Osteocyte (in vitro differentiated cells): ENCODE data around the gene SLC9A5. TPM values are rescaled to one million over a fixed set of nuclear protein-coding genes. Genes with fewer than 3 reads are reported as not detected.
A peak's percentile ranks its signal among the peaks of the same experiment; 100 is the strongest.

ENCODE experiments used
- DNase-seq: peaks from one replicate; pipeline ENCODE4 v3.0.0; 2021; ENCODE audit warnings: mixed read lengths; ENCODE audit not compliant: unreplicated experiment; ENCODE audit errors: extremely low spot score
- H3K27ac Mint-ChIP-seq: one replicate; pipeline ENCODE4 v1.8.0; 2021; ENCODE audit warnings: mild to moderate bottlenecking, mixed read lengths; ENCODE audit not compliant: unreplicated experiment
- H3K27me3 Mint-ChIP-seq: one replicate; pipeline ENCODE4 v1.8.0; 2021; ENCODE audit warnings: mixed read lengths; ENCODE audit not compliant: unreplicated experiment
- H3K36me3 Mint-ChIP-seq: one replicate; pipeline ENCODE4 v1.8.0; 2021; ENCODE audit warnings: mixed read lengths; ENCODE audit not compliant: unreplicated experiment
- H3K4me1 Mint-ChIP-seq: one replicate; pipeline ENCODE4 v1.8.0; 2021; ENCODE audit warnings: mixed read lengths; ENCODE audit not compliant: unreplicated experiment
- H3K4me3 Mint-ChIP-seq: one replicate; pipeline ENCODE4 v1.8.0; 2021; ENCODE audit warnings: mild to moderate bottlenecking, moderate library complexity, mixed read lengths; ENCODE audit not compliant: unreplicated experiment
- H3K9me3 Mint-ChIP-seq: one replicate; pipeline ENCODE4 v1.8.0; 2021; ENCODE audit warnings: mixed read lengths; ENCODE audit not compliant: unreplicated experiment
- microRNA-seq: library from miRNA; unstranded; fragments of <30 nt; microRNA quantifications from one replicate; pipeline ENCODE4 v1.1.0, GENCODE V29; 2020; ENCODE audit not compliant: unreplicated experiment
- total RNA-seq: library from RNA; stranded (reverse); gene quantifications from 2 replicates; pipeline ENCODE4 v1.2.1, GENCODE V29; 2021
- TF ChIP-seq, protein P1 (sequence below): fragments of 200-600 bp; sonication (generic); IDR thresholded peaks from 2 replicates; pipeline ENCODE4 v1.5.0; 2021; ENCODE audit warnings: antibody characterized with exemption, mild to moderate bottlenecking, moderate library complexity

SLC9A5 gene
- total RNA-seq, 1 donor from 2014 or later = 4.2 TPM

GRCh38 chr16:67312719-67313118, 63.9 kb downstream of the SLC9A5 start:
- Mint-ChIP-seq H3K36me3 (no peaks in the 10 kb centered on the region), H3K27me3 (no peaks in the 10 kb centered on the region), H3K4me3 (no peak overlapping the region), H3K9me3 (no peaks in the 10 kb centered on the region), H3K27ac (no peak overlapping the region), H3K4me1 (peaks cover 18% of the 10 kb centered on the region)
- TF ChIP-seq, protein P1, sequence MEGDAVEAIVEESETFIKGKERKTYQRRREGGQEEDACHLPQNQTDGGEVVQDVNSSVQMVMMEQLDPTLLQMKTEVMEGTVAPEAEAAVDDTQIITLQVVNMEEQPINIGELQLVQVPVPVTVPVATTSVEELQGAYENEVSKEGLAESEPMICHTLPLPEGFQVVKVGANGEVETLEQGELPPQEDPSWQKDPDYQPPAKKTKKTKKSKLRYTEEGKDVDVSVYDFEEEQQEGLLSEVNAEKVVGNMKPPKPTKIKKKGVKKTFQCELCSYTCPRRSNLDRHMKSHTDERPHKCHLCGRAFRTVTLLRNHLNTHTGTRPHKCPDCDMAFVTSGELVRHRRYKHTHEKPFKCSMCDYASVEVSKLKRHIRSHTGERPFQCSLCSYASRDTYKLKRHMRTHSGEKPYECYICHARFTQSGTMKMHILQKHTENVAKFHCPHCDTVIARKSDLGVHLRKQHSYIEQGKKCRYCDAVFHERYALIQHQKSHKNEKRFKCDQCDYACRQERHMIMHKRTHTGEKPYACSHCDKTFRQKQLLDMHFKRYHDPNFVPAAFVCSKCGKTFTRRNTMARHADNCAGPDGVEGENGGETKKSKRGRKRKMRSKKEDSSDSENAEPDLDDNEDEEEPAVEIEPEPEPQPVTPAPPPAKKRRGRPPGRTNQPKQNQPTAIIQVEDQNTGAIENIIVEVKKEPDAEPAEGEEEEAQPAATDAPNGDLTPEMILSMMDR = no peak
- DNase-seq = no peak

DNA sequence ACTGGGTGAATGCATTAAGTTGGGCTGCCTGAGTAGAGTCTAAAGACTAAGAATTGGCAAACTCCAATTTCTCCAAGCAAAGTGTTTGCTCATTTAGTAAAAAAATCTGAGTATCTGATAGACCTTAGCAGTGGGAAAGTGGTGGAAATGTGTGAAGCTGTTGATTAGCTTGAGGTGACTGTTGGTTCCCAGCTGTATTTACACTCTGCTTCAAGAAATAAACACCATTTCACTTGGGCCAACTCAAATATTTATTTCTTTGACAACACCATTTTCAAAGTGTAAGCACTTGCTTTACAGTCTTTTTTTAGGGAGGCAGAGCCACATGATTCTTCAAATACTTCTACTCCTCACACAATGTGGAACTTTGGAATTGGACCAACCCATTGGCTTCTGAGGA, 69.1 kb downstream of the SLC9A5 start:
- peaks cover 30% of the 10 kb centered on the region for H3K27me3 Mint-ChIP-seq
- TF ChIP-seq, protein P1 = no peak
- DNase-seq = no peak
- no peaks in the 10 kb centered on the region for H3K9me3 Mint-ChIP-seq
- no peak overlapping the region for H3K27ac Mint-ChIP-seq
- peaks cover 23% of the 10 kb centered on the region for H3K4me1 Mint-ChIP-seq
- H3K36me3 Mint-ChIP-seq = no peaks in the 10 kb centered on the region
- no peak overlapping the region for H3K4me3 Mint-ChIP-seq

Small RNA genes lying within 50 kb of the gene (microRNA-seq; reads per million reads assigned to microRNA genes)
- 163 reads per million, percentile 57 among the genes with 10 or more reads in this experiment for gene MIR328

Other genes starting within 250 kb of the SLC9A5 start
- 75.2 and 88.3 TPM in 2 replicates for gene CBFB, start 219.8 kb upstream of the SLC9A5 start, total RNA-seq
- 19.5 and 19.8 TPM in 2 replicates for gene PHAF1, start 139.0 kb upstream of the SLC9A5 start, total RNA-seq
- 44.1 and 44.9 TPM in 2 replicates for gene B3GNT9, start 98.0 kb upstream of the SLC9A5 start, total RNA-seq
- 13.4 and 14.1 TPM in 2 replicates for gene TRADD, start 89.1 kb upstream of the SLC9A5 start, total RNA-seq
- 12.8 and 15.5 TPM in 2 replicates for gene FBXL8, start 89.0 kb upstream of the SLC9A5 start, total RNA-seq
- gene HSF4, start 84.2 kb upstream of the SLC9A5 start, total RNA-seq = 19.6 and 22.3 TPM in 2 replicates
- 15.8 and 22.8 TPM in 2 replicates for gene NOL3, start 78.4 kb upstream of the SLC9A5 start, total RNA-seq
- 26.6 and 35.7 TPM in 2 replicates for gene MATCAP1, start 65.0 kb upstream of the SLC9A5 start, total RNA-seq
- gene EXOC3L1, start 58.8 kb upstream of the SLC9A5 start, total RNA-seq = not detected in 2 replicates
- gene E2F4, start 56.8 kb upstream of the SLC9A5 start, total RNA-seq = 40.0 and 43.4 TPM in 2 replicates
- 1.7 and 2.1 TPM in 2 replicates for gene ELMO3, start 49.8 kb upstream of the SLC9A5 start, total RNA-seq
- 41.0 and 44.5 TPM in 2 replicates for gene TMEM208, start 21.8 kb upstream of the SLC9A5 start, total RNA-seq
- gene FHOD1, start 1.5 kb upstream of the SLC9A5 start, total RNA-seq = 60.0 and 71.7 TPM in 2 replicates
- 10.1 and 11.4 TPM in 2 replicates for gene PLEKHG4, start 30.6 kb downstream of the SLC9A5 start, total RNA-seq
- 0.39 TPM in 1 of 2 replicates, not detected in the other for gene KCTD19, start 77.8 kb downstream of the SLC9A5 start, total RNA-seq
- not detected in 2 replicates for gene LRRC36, start 77.8 kb downstream of the SLC9A5 start, total RNA-seq
- 1.4 and 1.5 TPM in 2 replicates for gene TPPP3, start 144.5 kb downstream of the SLC9A5 start, total RNA-seq
- 13.5 and 15.4 TPM in 2 replicates for gene ZDHHC1, start 167.5 kb downstream of the SLC9A5 start, total RNA-seq
- 0.40 and 0.68 TPM in 2 replicates for gene HSD11B2, start 182.1 kb downstream of the SLC9A5 start, total RNA-seq
- 112 and 116 TPM in 2 replicates for gene ATP6V0D1, start 232.2 kb downstream of the SLC9A5 start, total RNA-seq
- gene AGRP, start 234.6 kb downstream of the SLC9A5 start, total RNA-seq = not detected in 2 replicates